Endothelial cell (in vitro differentiated cells): ENCODE measurements around the gene MARK3. TPM values are rescaled to one million over a fixed set of nuclear protein-coding genes. Genes with fewer than 3 reads are reported as not detected.

ENCODE experiments used
- DNase-seq: peaks from one replicate; pipeline ENCODE4 v3.0.0; 2021; ENCODE audit warnings: low spot score
- H3K27ac Mint-ChIP-seq: one replicate; pipeline ENCODE4 v1.8.0; 2021; ENCODE audit warnings: mixed read lengths, inconsistent platforms; ENCODE audit not compliant: unreplicated experiment
- H3K27me3 Mint-ChIP-seq: one replicate; pipeline ENCODE4 v1.8.0; 2021; ENCODE audit warnings: mild to moderate bottlenecking, moderate library complexity, mixed read lengths, inconsistent platforms; ENCODE audit not compliant: unreplicated experiment
- H3K36me3 Mint-ChIP-seq: one replicate; pipeline ENCODE4 v1.8.0; 2021; ENCODE audit warnings: mild to moderate bottlenecking, low read depth, mixed read lengths, inconsistent platforms; ENCODE audit not compliant: unreplicated experiment
- H3K4me1 Mint-ChIP-seq: one replicate; pipeline ENCODE4 v1.8.0; 2021; ENCODE audit warnings: mild to moderate bottlenecking, mixed read lengths, inconsistent platforms; ENCODE audit not compliant: unreplicated experiment
- H3K4me3 Mint-ChIP-seq: one replicate; pipeline ENCODE4 v1.8.0; 2021; ENCODE audit warnings: mild to moderate bottlenecking, mixed read lengths, inconsistent platforms; ENCODE audit not compliant: unreplicated experiment
- H3K9me3 Mint-ChIP-seq: one replicate; pipeline ENCODE4 v1.8.0; 2021; ENCODE audit warnings: mixed read lengths, inconsistent platforms; ENCODE audit not compliant: unreplicated experiment
- total RNA-seq: library from RNA; stranded (reverse); fragmentation: NEBNext Ultra II Directional; extraction: Animal tissue kit (Norgen Biotek cat#: 25700); gene quantifications from one replicate; pipeline ENCODE4 v1.2.1, GENCODE V29; 2021; ENCODE audit not compliant: unreplicated experiment
- TF ChIP-seq, protein P1 (sequence below): fragments of 200-600 bp; sonication (generic); IDR thresholded peaks from one replicate; pipeline ENCODE4 v1.5.0; 2021; ENCODE audit warnings: antibody characterized with exemption; ENCODE audit not compliant: unreplicated experiment

MARK3 gene
- total RNA-seq, 1 donor from 2014 or later: 70.8 TPM

DNA sequence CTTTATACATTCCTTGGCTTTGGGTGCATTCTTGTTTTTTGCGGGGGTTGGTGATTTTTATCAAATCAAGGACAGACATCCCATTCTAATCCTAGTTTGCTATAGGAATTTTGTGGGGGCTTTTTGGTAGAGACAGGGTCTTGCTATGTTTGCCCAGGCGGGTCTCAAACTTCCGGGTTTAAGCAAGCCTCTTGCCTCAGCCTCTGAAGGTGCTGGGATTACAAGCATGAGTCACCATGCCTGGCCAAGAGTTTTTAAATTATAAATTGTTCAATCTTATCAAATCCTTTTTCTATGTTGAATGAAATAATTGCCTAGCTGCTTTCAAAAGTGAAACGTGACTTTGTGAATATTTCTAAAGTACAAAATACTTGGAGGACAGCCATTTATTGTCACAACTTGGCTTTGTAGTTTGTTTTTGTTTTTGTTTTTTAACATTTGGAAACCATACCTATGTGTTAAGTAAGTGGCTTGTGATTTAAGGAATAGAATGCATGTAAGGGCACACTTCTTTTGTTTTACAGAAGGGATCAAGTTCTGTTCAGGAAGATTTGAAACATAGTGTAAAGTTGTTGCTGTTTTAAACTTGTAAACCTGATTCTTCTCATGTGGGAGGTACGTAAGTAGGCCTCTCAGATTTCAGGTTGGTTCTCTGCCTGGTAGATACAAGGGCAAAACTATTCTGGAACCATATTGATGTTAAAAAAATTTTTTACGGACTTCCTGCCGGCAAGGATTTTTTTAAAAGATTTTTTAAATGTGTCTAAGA is 13.4 kb downstream of the MARK3 start:
- Mint-ChIP-seq H3K4me1 (peaks cover 45% of the 10 kb centered on the region), H3K4me3 (no peak overlapping the region), H3K27me3 (no peaks in the 10 kb centered on the region), H3K36me3 (no peaks in the 10 kb centered on the region), H3K9me3 (no peaks in the 10 kb centered on the region), H3K27ac (peak overlapping the region; percentile 43)
- no peak for DNase-seq
- TF ChIP-seq, protein P1, sequence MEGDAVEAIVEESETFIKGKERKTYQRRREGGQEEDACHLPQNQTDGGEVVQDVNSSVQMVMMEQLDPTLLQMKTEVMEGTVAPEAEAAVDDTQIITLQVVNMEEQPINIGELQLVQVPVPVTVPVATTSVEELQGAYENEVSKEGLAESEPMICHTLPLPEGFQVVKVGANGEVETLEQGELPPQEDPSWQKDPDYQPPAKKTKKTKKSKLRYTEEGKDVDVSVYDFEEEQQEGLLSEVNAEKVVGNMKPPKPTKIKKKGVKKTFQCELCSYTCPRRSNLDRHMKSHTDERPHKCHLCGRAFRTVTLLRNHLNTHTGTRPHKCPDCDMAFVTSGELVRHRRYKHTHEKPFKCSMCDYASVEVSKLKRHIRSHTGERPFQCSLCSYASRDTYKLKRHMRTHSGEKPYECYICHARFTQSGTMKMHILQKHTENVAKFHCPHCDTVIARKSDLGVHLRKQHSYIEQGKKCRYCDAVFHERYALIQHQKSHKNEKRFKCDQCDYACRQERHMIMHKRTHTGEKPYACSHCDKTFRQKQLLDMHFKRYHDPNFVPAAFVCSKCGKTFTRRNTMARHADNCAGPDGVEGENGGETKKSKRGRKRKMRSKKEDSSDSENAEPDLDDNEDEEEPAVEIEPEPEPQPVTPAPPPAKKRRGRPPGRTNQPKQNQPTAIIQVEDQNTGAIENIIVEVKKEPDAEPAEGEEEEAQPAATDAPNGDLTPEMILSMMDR: no peak

DNA sequence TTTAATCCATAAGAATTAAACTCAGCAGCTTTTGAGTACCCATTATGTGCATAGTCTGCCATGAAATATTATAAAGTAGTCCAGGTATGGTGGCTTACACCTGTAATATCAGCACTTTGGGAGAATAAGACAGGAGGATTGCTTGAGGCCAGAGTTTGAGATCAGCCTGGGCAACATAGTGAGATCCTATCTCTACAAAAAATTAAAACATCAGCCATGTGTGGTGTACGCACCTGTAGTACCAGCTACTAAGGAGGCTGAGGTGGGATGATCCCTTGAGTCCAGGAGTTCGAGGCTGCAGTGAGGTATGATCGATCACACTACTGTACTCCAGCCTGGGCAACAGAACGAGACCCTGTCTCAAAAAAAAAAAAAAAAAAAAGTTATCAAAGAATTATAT is 15.3 kb downstream of the MARK3 start:
- H3K4me1 Mint-ChIP-seq: peaks cover 40% of the 10 kb centered on the region
- H3K9me3 Mint-ChIP-seq: no peaks in the 10 kb centered on the region
- H3K27ac Mint-ChIP-seq: no peak overlapping the region
- TF ChIP-seq, protein P1: no peak
- no peaks in the 10 kb centered on the region for H3K36me3 Mint-ChIP-seq
- H3K4me3 Mint-ChIP-seq: no peak overlapping the region
- no peaks in the 10 kb centered on the region for H3K27me3 Mint-ChIP-seq
- DNase-seq: no peak

DNA sequence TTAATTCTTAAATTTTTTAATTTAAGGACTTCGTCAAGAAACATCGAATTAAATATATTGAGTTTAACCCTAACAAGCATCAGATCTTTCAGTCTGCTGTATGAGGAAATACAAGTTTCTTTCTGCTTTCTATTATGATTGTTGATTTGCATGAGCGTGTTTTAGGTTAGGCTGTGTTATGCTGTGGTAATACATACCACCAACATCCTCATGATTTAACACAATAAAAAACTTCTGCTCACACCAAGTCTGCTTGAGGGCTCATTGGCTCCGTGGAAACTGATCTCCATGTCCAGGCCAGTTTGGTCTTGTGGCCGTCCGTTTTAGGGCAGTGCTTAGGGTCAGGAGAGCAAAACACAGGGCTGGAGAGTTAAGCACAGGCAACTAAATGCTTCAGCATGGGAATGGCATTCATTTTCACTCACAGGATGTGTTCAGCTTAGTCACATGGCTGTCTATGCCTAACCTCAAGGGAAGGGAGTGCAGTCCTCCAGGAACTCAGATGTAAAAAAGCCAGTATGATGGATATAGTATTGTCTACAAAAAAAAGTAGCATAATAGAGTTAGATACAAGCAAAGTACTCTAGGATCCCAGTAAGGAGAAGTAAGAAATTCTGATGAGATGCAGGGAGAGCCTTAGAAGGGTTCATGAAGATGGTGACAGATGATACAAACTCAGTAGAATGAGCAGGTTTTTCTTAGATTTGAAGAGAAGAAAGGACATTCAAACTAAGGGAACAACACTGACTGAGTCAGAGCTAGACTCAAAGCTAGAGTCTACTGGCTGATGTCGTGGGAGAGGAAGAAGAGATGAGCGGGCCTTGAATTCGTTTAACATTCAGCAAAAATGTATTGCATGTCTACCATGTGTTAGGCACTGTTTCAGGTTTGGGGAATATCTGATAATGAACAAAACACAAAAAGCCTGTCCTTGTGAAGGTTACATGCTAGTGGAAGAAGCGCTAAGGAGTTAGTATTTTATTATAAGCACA is 16.3 kb downstream of the MARK3 start:
- Mint-ChIP-seq H3K36me3 (no peaks in the 10 kb centered on the region), H3K9me3 (no peaks in the 10 kb centered on the region), H3K27me3 (no peaks in the 10 kb centered on the region), H3K4me1 (peaks cover 33% of the 10 kb centered on the region), H3K4me3 (no peak overlapping the region), H3K27ac (peak overlapping the region; percentile 62)
- DNase-seq: no peak
- TF ChIP-seq, protein P1: no peak

DNA sequence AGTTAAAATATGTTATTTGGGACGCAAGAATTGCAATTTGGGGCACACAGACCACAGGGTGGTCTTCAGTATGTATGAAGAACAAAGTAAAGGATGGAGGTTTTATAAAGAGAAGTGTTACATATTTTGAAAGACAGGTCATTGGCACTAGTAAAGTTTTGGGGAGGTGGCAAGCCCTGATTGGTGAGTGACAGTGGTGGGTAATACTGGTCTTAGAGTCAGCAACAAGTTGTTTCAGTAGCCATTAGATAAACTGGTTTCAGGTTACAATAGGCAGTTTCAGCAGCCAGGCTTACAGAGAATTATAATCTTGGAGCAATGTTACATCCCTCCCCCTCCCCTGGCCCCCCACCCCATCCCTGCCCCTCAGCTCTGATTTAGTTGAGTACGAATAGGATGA is 17.5 kb downstream of the MARK3 start:
- no peaks in the 10 kb centered on the region for H3K27me3 Mint-ChIP-seq
- no peak overlapping the region for H3K4me3 Mint-ChIP-seq
- no peak overlapping the region for H3K27ac Mint-ChIP-seq
- H3K9me3 Mint-ChIP-seq: no peaks in the 10 kb centered on the region
- TF ChIP-seq, protein P1: no peak
- H3K4me1 Mint-ChIP-seq: peaks cover 32% of the 10 kb centered on the region
- H3K36me3 Mint-ChIP-seq: peaks cover 2% of the 10 kb centered on the region
- DNase-seq: no peak
